ENCODE data around the gene LAMP1. TPM values are rescaled to one million over a fixed set of nuclear protein-coding genes. Genes with fewer than 3 reads are reported as not detected.
"Not testable (repeated sequence)": the region's sequence is repeated elsewhere in the genome, so short reads cannot be mapped to it uniquely, and the experiment has no call there.

Gene LAMP1
- total RNA-seq (100 to 1,000 TPM in 4 of 5 donors, 10 to 100 TPM in 1; 83.6 to 120 (median 112) TPM), total RNA-seq (129 to 367 (median 182) reads per million in 29 experiments)
- 85.1 TPM for total RNA-seq (2013)

GRCh38 chr13:113296823-113297369, at the start of gene LAMP1:
LAMP1 (plus strand) TSS chr13:113297239; CDS start chr13:113297435, 196 bp downstream.
- Mint-ChIP-seq H3K4me1 (peaks cover 39 to 47% (median 46%) of the 10 kb centered on the region in 3 donors), H3K27me3 (peaks cover 8 to 16% of the 10 kb centered on the region in 2 donors), H3K36me3 (peaks cover 12% of the 10 kb centered on the region), H3K27ac (peak within 1 kb of the TSS; percentile 100), H3K9me3 (no peaks in the 10 kb centered on the region), H3K4me3 (peak within 1 kb of the TSS; percentile 92 to 97 (median 95))
- peak; percentile 88 to 100 (median 97) for DNase-seq
- H3K36me3 ChIP-seq (ENCODE audit: control insufficient read depth in 2 of 2, extremely low read depth in 1 of 2, insufficient read depth in 1 of 2, low read length in 1 of 2): no peaks in the 10 kb centered on the region
- peak; percentile 89 to 91 (median 90) for ATAC-seq (replicated peaks in 1 of 4)
- H3K4me1 ChIP-seq (ENCODE audit: control insufficient read depth in 1 of 2, extremely low read depth in 1 of 2, insufficient read depth in 2 of 2, low read length in 2 of 2): peaks cover 5 to 40% of the 10 kb centered on the region in 2 experiments
- peak within 1 kb of the TSS; percentile 55 to 62 for H3K4me3 ChIP-seq (ENCODE audit: control insufficient read depth in 1 of 2, extremely low read depth in 1 of 2, low read length in 1 of 2)
- no peaks in the 10 kb centered on the region for H3K9me3 ChIP-seq
- ChIA-PET CTCF (interaction anchor here in 1 of 2 donors (1.2 kb wide), 1 partner anchor 87 kb away, joined by 4 read pairs; the partner anchor contains the start of gene CUL4A), POLR2A (interaction anchor here in 1 of 2 donors (0.5 kb wide), 1 partner anchor 87 kb away, joined by 3 read pairs; no protein-coding TSS in a partner anchor)
- H3K27me3 ChIP-seq (replicated peaks in 1 of 2; ENCODE audit: control insufficient read depth in 2 of 2, extremely low read depth in 1 of 2, insufficient read depth in 2 of 2, low read length in 1 of 2): peaks cover 0 to 19% of the 10 kb centered on the region in 2 experiments
- H3K27ac ChIP-seq (ENCODE audit: low read length): peak within 1 kb of the TSS; percentile 81
- under 1% methylated on average over 74 of the region's 74 CpGs for WGBS (ENCODE audit: insufficient coverage)

GRCh38 chr13:113252516-113253095, 44.4 kb upstream of the LAMP1 start:
- Histone ChIP-seq H3K4me1 (ENCODE audit: control insufficient read depth in 1 of 2, extremely low read depth in 1 of 2, insufficient read depth in 2 of 2, low read length in 2 of 2) (no peaks in the 10 kb centered on the region), H3K36me3 (ENCODE audit: control insufficient read depth in 2 of 2, extremely low read depth in 1 of 2, insufficient read depth in 1 of 2, low read length in 1 of 2) (peaks cover 17 to 92% of the 10 kb centered on the region in 2 donors), H3K27me3 (replicated peaks in 1 of 2; ENCODE audit: control insufficient read depth in 2 of 2, extremely low read depth in 1 of 2, insufficient read depth in 2 of 2, low read length in 1 of 2) (no peaks in the 10 kb centered on the region), H3K9me3 (no peaks in the 10 kb centered on the region), H3K27ac (ENCODE audit: low read length) (no peak overlapping the region), H3K4me3 (ENCODE audit: control insufficient read depth in 1 of 2, extremely low read depth in 1 of 2, low read length in 1 of 2) (no peak overlapping the region)
- no peak for ATAC-seq (replicated peaks in 1 of 4)
- Mint-ChIP-seq H3K4me3 (no peak overlapping the region), H3K27me3 (no peaks in the 10 kb centered on the region), H3K4me1 (no peaks in the 10 kb centered on the region), H3K27ac (no peak overlapping the region), H3K36me3 (peaks cover 72% of the 10 kb centered on the region), H3K9me3 (no peaks in the 10 kb centered on the region)
- 96% methylated on average over 11 of the region's 11 CpGs for WGBS (ENCODE audit: insufficient coverage)
- CTCF ChIA-PET: no interaction called here
- DNase-seq: no peak
- POLR2A ChIA-PET: no interaction called here

- H3K27ac Mint-ChIP-seq; POLR2A ChIA-PET; CTCF ChIA-PET; H3K27ac ChIP-seq (ENCODE audit: low read length); H3K4me3 Mint-ChIP-seq; H3K27me3 Mint-ChIP-seq; DNase-seq; ATAC-seq (replicated peaks in 1 of 4); H3K9me3 ChIP-seq; H3K27me3 ChIP-seq (replicated peaks in 1 of 2; ENCODE audit: control insufficient read depth in 2 of 2, extremely low read depth in 1 of 2, insufficient read depth in 2 of 2, low read length in 1 of 2); H3K4me1 ChIP-seq (ENCODE audit: control insufficient read depth in 1 of 2, extremely low read depth in 1 of 2, insufficient read depth in 2 of 2, low read length in 2 of 2); H3K4me3 ChIP-seq (ENCODE audit: control insufficient read depth in 1 of 2, extremely low read depth in 1 of 2, low read length in 1 of 2); H3K9me3 Mint-ChIP-seq; H3K4me1 Mint-ChIP-seq: not testable (repeated sequence)
- peaks cover 54% of the 10 kb centered on the region for H3K36me3 Mint-ChIP-seq
- H3K36me3 ChIP-seq (ENCODE audit: control insufficient read depth in 2 of 2, extremely low read depth in 1 of 2, insufficient read depth in 1 of 2, low read length in 1 of 2): peaks cover 10 to 83% of the 10 kb centered on the region in 2 donors
- WGBS (ENCODE audit: insufficient coverage): no CpG with 5 or more reads among the region's 6 CpGs
These were observed 39.1 kb upstream of the LAMP1 start for GRCh38 chr13:113257908-113258307.

GRCh38 chr13:113258321-113259054, 38.6 kb upstream of the LAMP1 start:
- no peaks in the 10 kb centered on the region for H3K9me3 ChIP-seq
- ATAC-seq (replicated peaks in 1 of 4) (no peak), DNase-seq (no peak)
- CTCF ChIA-PET: no interaction called here
- Mint-ChIP-seq H3K27me3 (no peaks in the 10 kb centered on the region), H3K4me1 (no peaks in the 10 kb centered on the region), H3K9me3 (no peaks in the 10 kb centered on the region), H3K27ac (no peak overlapping the region), H3K4me3 (no peak overlapping the region), H3K36me3 (peaks cover 55% of the 10 kb centered on the region)
- no peak overlapping the region for H3K4me3 ChIP-seq (ENCODE audit: control insufficient read depth in 1 of 2, extremely low read depth in 1 of 2, low read length in 1 of 2)
- no peak overlapping the region for H3K27ac ChIP-seq (ENCODE audit: low read length)
- POLR2A ChIA-PET: no interaction called here
- WGBS (ENCODE audit: insufficient coverage): 82% methylated on average over 3 of the region's 5 CpGs
- peaks cover 10 to 82% of the 10 kb centered on the region in 2 donors for H3K36me3 ChIP-seq (ENCODE audit: control insufficient read depth in 2 of 2, extremely low read depth in 1 of 2, insufficient read depth in 1 of 2, low read length in 1 of 2)
- no peaks in the 10 kb centered on the region for H3K27me3 ChIP-seq (replicated peaks in 1 of 2; ENCODE audit: control insufficient read depth in 2 of 2, extremely low read depth in 1 of 2, insufficient read depth in 2 of 2, low read length in 1 of 2)
- H3K4me1 ChIP-seq (ENCODE audit: control insufficient read depth in 1 of 2, extremely low read depth in 1 of 2, insufficient read depth in 2 of 2, low read length in 2 of 2): no peaks in the 10 kb centered on the region

- Histone ChIP-seq H3K27me3 (replicated peaks in 1 of 2; ENCODE audit: control insufficient read depth in 2 of 2, extremely low read depth in 1 of 2, insufficient read depth in 2 of 2, low read length in 1 of 2) (no peaks in the 10 kb centered on the region), H3K27ac (ENCODE audit: low read length) (no peak overlapping the region), H3K4me1 (ENCODE audit: control insufficient read depth in 1 of 2, extremely low read depth in 1 of 2, insufficient read depth in 2 of 2, low read length in 2 of 2) (no peaks in the 10 kb centered on the region), H3K9me3 (no peaks in the 10 kb centered on the region), H3K4me3 (ENCODE audit: control insufficient read depth in 1 of 2, extremely low read depth in 1 of 2, low read length in 1 of 2) (no peak overlapping the region), H3K36me3 (ENCODE audit: control insufficient read depth in 2 of 2, extremely low read depth in 1 of 2, insufficient read depth in 1 of 2, low read length in 1 of 2) (peaks cover 10 to 70% of the 10 kb centered on the region in 2 donors)
- Mint-ChIP-seq H3K27me3 (no peaks in the 10 kb centered on the region), H3K36me3 (peaks cover 48% of the 10 kb centered on the region), H3K4me1 (no peaks in the 10 kb centered on the region), H3K4me3 (no peak overlapping the region), H3K27ac (no peak overlapping the region), H3K9me3 (no peaks in the 10 kb centered on the region)
- 97% methylated on average over 8 of the region's 13 CpGs for WGBS (ENCODE audit: insufficient coverage)
- ChIA-PET CTCF (no interaction called here), POLR2A (no interaction called here)
- ATAC-seq (replicated peaks in 1 of 4): no peak
- DNase-seq: no peak
These were observed 36.0 kb upstream of the LAMP1 start for GRCh38 chr13:113260996-113261395.

- H3K27ac Mint-ChIP-seq; H3K27ac ChIP-seq (ENCODE audit: low read length); POLR2A ChIA-PET; H3K9me3 Mint-ChIP-seq; H3K4me3 ChIP-seq (ENCODE audit: control insufficient read depth in 1 of 2, extremely low read depth in 1 of 2, low read length in 1 of 2); ATAC-seq (replicated peaks in 1 of 4); DNase-seq; H3K4me3 Mint-ChIP-seq; CTCF ChIA-PET; H3K27me3 ChIP-seq (replicated peaks in 1 of 2; ENCODE audit: control insufficient read depth in 2 of 2, extremely low read depth in 1 of 2, insufficient read depth in 2 of 2, low read length in 1 of 2); H3K4me1 Mint-ChIP-seq; H3K9me3 ChIP-seq; H3K4me1 ChIP-seq (ENCODE audit: control insufficient read depth in 1 of 2, extremely low read depth in 1 of 2, insufficient read depth in 2 of 2, low read length in 2 of 2); H3K27me3 Mint-ChIP-seq: not testable (repeated sequence)
- no CpG with 5 or more reads among the region's 14 CpGs for WGBS (ENCODE audit: insufficient coverage)
- H3K36me3 ChIP-seq (ENCODE audit: control insufficient read depth in 2 of 2, extremely low read depth in 1 of 2, insufficient read depth in 1 of 2, low read length in 1 of 2): peaks cover 11 to 55% of the 10 kb centered on the region in 2 donors
- H3K36me3 Mint-ChIP-seq: peaks cover 35% of the 10 kb centered on the region
These were observed 34.0 kb upstream of the LAMP1 start for GRCh38 chr13:113263016-113263415.

All from T-cell (primary cell).